ENCODE results near the gene CNRIP1.
"Not testable (repeated sequence)": the region's sequence is repeated elsewhere in the genome, so short reads cannot be mapped to it uniquely, and the experiment has no call there.

Gene CNRIP1

GRCh38 chr2:68319398-68320117 lies at the start of gene CNRIP1:
CNRIP1 (minus strand) TSS chr2:68319949; CDS start chr2:68319400, 549 bp downstream.
- peak; percentile 90 for DNase-seq (ENCODE audit: low spot score)

GRCh38 chr2:68369337-68369734 lies 49.6 kb upstream of the CNRIP1 start:
- DNase-seq (ENCODE audit: low spot score) = no peak

- no peak for DNase-seq (ENCODE audit: low spot score)
These were observed 49.0 kb upstream of the CNRIP1 start for GRCh38 chr2:68368654-68369336.

- no peak for DNase-seq (ENCODE audit: low spot score)
These were observed 48.4 kb upstream of the CNRIP1 start for GRCh38 chr2:68367953-68368653.

GRCh38 chr2:68366083-68366560 lies 46.4 kb upstream of the CNRIP1 start:
- no peak for DNase-seq (ENCODE audit: low spot score)

GRCh38 chr2:68365087-68365486 lies 45.3 kb upstream of the CNRIP1 start, which contains the start of gene PLEK:
PLEK (plus strand) TSS chr2:68365282; CDS start chr2:68365352, 70 bp downstream.
- DNase-seq (ENCODE audit: low spot score) = no peak

GRCh38 chr2:68363721-68364120 lies 44.0 kb upstream of the CNRIP1 start:
- no peak for DNase-seq (ENCODE audit: low spot score)

GRCh38 chr2:68362749-68363148 lies 43.0 kb upstream of the CNRIP1 start:
- no peak for DNase-seq (ENCODE audit: low spot score)

- no peak for DNase-seq (ENCODE audit: low spot score)
These were observed 42.3 kb upstream of the CNRIP1 start for GRCh38 chr2:68362069-68362468.

- no peak for DNase-seq (ENCODE audit: low spot score)
These were observed 40.1 kb upstream of the CNRIP1 start for GRCh38 chr2:68359889-68360288.

- no peak for DNase-seq (ENCODE audit: low spot score)
These were observed 38.0 kb upstream of the CNRIP1 start for GRCh38 chr2:68357605-68358337.

- no peak for DNase-seq (ENCODE audit: low spot score)
These were observed 37.0 kb upstream of the CNRIP1 start for GRCh38 chr2:68356599-68357239.

- no peak for DNase-seq (ENCODE audit: low spot score)
These were observed 33.1 kb upstream of the CNRIP1 start for GRCh38 chr2:68352651-68353391.

- DNase-seq (ENCODE audit: low spot score) = no peak
These were observed 32.2 kb upstream of the CNRIP1 start for GRCh38 chr2:68351997-68352396.

GRCh38 chr2:68349091-68349490 lies 29.3 kb upstream of the CNRIP1 start:
- DNase-seq (ENCODE audit: low spot score) = not testable (repeated sequence)

GRCh38 chr2:68345129-68345875 lies 25.6 kb upstream of the CNRIP1 start:
- DNase-seq (ENCODE audit: low spot score) = no peak

GRCh38 chr2:68344031-68344430 lies 24.3 kb upstream of the CNRIP1 start:
- no peak for DNase-seq (ENCODE audit: low spot score)

GRCh38 chr2:68342470-68342869 lies 22.7 kb upstream of the CNRIP1 start:
- no peak for DNase-seq (ENCODE audit: low spot score)

GRCh38 chr2:68341583-68341982 lies 21.8 kb upstream of the CNRIP1 start:
- DNase-seq (ENCODE audit: low spot score) = no peak

GRCh38 chr2:68341062-68341329 lies 21.2 kb upstream of the CNRIP1 start:
- DNase-seq (ENCODE audit: low spot score) = no peak
